Activated T-helper 9 cell treated with anti-CD3 and anti-CD28 coated beads, Interleukin-2, amount 50 U/mL, for 16 hours (primary cell): ENCODE results near the gene INTS2.
"Not testable (repeated sequence)": the region's sequence is repeated elsewhere in the genome, so short reads cannot be mapped to it uniquely, and the experiment has no call there.

Experiments
- DNase-seq: peaks from one replicate; pipeline ENCODE4 v3.0.0-alpha.2; 2020; ENCODE audit warnings: low read depth

Gene INTS2

DNA sequence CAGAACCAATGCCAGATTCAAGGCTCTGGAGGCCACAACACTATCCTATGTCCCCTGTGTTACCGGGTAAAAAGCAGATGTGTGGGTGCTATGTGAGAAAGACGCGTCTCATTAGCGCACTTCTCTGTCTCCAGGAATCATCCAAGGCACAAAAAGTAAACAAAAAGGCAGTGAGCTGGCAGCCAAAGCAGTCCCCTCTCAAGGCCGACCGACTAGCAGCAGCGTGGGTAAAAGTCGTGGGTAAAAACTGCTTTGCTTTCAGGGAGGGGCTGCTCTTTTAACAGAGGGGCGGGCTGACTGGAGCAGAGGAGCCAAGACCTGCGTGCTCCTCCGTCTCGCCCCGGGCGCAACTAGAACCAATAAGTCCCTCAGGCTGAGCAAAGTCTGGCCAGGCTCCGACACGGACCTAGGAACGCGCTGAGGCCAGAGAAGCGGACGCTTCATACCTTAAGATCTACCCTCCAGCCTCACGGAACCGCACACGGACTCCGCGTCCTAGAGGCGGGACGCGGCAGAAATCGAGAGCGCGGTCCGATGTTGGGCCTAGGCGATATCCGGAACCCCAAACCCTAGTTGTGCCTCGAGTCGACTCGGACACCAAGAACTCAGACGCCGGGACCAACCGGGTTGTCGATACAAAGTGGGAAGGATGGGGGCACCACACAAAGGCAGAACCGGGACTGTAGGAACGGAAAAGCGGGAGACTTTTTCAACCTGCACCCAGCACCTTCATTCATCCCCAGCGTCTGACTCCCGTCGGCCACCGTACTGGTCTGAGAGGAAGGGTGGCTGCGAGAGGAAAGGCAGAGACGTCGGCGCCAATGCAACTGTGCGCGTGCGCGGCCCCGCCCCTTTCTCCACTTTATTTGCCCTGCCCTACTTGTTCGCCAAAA, at the start of gene INTS2:
Gene INTS2 (minus strand): TSS at position 775 of the 893 bp plus-strand sequence. CDS start 1,338 bp downstream, outside the sequence.
- DNase-seq: peak; percentile 93

- DNase-seq: no peak
These were observed 46.3 kb upstream of the INTS2 start for GRCh38 chr17:61974115-61974514.

GRCh38 chr17:61972311-61972710, 44.5 kb upstream of the INTS2 start:
- DNase-seq: no peak

- DNase-seq: no peak
These were observed 42.2 kb upstream of the INTS2 start for GRCh38 chr17:61970030-61970429.

DNA sequence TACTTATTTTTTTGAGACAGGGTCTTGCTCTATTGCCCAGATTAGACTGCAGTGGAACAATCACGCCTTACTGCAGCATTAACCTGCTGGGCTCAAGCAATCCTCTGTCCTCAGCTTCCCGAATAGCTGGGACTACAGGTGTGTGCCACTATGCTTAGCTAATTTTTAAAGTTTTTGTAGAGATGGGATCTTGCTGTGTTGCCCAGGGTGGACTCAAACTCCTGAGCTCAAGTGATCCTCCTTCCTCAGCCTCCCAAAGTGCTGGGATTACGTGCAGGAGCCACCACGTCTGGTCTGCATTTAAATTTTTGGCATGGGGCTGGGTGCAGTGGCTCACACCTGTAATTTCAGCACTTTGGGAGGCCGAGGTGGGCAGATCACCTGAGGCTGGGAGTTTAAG, 41.0 kb upstream of the INTS2 start:
- DNase-seq: no peak

GRCh38 chr17:61967729-61968128, 39.9 kb upstream of the INTS2 start:
- no peak for DNase-seq

DNA sequence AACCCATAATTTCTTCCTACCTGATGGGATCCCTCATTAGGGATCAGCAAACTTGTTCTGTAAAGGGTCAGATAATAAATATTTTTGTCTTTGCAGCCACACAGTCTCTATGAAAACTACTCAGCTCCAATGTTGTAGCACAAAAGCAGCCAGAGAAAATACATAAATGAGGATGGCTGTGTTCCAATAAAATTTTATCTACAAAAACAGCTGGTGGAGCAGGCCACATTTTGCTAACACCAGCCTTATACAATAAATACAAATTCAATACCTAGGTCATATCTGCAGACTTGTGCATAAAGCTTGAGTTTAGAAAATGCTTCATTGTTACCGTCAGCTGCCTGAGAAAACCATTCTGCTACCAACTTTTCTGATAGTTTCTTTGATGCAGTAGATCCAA, 38.4 kb upstream of the INTS2 start:
- DNase-seq: no peak

GRCh38 chr17:61955619-61956018, 27.8 kb upstream of the INTS2 start:
- no peak for DNase-seq

DNA sequence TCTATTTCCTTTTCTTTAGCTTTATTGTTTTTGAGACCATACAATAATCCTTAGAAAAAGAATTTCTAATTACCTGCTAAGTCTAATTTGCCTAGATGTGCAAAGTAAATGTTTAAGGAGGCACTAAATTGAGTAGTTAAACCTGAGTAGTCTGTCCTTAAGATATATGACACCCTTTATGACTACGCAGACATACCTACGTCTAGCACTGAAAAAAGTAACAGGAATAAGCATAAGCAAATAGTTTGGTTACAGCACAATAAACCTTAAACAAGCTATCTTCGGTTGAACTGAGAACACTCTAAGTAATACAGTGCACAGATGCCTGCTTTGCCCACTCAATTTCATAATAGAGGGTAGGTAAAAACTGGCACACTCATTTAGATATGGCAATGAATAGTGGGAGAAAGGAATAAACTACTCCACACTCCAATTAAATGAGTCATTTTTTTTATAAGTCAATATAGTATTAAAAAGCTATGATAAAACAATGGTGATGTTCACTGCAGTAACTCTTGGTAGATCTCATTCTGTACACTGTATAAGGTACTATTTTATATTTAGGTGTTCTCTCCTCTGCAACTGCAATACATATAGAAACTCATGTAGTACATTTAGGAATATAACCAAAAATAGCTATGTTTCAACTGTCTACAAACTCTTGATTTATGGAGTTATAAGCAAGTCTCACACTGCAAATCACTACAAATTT, 19.7 kb upstream of the INTS2 start:
- no peak for DNase-seq

GRCh38 chr17:61946359-61946758, 18.6 kb upstream of the INTS2 start:
- DNase-seq: no peak

- DNase-seq: no peak
These were observed 15.3 kb upstream of the INTS2 start for GRCh38 chr17:61943117-61943516.

GRCh38 chr17:61942085-61942484, 14.3 kb upstream of the INTS2 start:
- DNase-seq: no peak

- DNase-seq: no peak
These were observed 287 bp upstream of the INTS2 start for GRCh38 chr17:61928101-61928436.

DNA sequence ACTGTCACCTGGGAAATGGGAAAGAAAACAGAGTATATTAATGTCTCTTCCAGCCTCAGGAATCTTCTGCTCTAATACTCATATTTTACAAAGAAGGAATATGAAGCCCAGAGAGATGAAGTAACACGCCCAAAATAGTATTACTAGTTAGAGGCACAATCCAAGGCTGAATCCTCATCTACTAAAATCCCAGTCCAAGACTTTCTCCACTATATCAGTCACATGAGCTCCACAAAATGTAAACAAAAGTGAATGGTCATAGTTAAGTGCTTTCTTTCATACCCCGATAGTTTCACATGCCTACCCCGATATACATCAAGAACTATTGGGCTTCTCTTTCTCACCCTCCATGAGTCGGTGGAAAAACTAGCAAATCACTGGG, 965 bp downstream of the INTS2 start:
- DNase-seq: no peak

DNA sequence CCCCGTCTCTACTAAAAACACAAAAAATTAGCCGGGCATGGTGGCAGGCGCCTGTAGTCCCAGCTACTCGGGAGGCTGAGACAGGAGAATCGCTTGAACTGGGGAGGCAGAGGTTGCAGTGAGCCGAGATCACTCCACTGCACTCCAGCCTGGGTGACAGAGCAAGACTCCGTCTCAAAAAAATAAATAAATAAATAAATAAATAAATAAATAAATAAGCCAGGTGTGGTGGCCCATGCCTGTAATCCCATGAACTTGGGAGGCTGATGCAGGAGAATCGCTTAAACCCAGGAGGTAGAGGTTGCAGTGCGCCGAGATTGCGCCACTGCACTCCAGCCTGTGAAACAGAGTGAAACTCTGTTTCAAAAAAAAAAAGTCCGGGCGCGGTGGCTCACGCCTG, 12.6 kb downstream of the INTS2 start:
- DNase-seq: not testable (repeated sequence)

GRCh38 chr17:61908292-61909037, 19.3 kb downstream of the INTS2 start:
- no peak for DNase-seq

GRCh38 chr17:61907361-61907760, 20.4 kb downstream of the INTS2 start:
- DNase-seq: no peak

GRCh38 chr17:61904094-61904710, 23.6 kb downstream of the INTS2 start:
- peak; percentile 3 for DNase-seq

DNA sequence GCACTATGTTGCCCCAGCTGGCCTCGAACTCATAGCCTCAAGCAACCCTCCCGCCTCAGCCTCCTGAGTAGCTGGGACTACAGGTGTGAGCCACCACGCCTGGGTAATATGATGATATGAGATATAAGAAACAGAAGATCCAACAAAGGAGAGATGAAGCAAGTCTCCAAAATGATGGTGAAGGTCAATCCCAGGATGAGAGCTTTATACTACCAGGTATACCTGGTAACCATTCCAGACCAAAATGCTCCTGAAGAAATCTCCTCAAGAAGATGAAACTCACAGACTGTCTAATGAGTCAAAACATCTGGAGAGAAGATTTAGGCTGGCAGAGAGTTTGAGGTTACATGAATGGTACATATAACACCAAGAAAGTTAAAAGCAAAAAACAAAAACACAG, 24.5 kb downstream of the INTS2 start:
- no peak for DNase-seq

DNA sequence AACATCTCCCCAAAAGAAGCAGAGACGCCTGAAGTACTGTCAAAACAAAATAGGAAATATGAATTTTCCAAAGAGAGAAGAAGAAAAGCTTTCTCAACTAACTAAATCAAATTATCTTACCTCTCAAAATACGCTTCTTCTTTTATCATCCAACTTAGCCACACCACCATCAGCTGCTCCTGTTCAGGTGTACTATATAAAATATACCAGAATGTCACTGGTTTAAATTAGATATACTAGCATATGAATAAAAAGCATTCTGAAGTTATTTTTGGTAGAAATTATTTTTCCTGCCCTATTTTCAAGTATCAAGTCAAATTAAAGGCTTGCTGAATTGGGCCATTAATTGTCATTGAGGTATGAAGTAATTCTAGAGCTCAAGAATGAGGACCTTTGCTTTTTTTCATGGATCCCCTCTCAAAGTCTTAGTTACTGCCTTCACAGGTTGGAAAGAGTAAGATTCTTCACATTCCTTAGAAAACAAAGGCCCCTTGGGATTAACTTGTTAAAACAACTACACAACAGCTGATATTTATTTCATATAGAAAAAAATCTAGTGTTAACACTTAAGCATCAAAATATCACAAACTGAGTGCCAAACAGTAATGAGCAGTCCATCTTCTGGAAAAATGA, 30.1 kb downstream of the INTS2 start:
- DNase-seq: no peak

DNA sequence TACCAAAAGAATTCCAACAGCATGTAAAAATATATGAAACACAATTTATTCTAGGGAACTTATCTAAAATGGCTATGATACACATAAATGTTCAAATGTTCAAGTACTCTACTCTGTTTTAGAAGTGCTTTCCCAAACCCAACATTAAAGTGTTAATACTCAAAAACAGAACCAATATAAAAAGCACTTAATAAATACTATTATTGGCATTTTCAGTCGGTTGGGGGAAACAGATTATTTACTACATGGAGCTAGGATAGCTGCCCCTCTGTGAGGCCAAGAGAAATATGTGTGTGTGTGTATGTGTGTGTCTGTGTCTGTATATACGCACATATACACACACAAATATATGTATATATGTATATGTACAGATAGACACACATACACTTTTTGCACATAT, 32.4 kb downstream of the INTS2 start:
- DNase-seq: no peak

GRCh38 chr17:61894310-61894709, 33.5 kb downstream of the INTS2 start:
- DNase-seq: not testable (repeated sequence)
